ENCODE measurements around the gene PPFIA1. TPM values are rescaled to one million over a fixed set of nuclear protein-coding genes. Genes with fewer than 3 reads are reported as not detected.

Gene PPFIA1
- total RNA-seq, 1 experiment from 2014 or later = 63.4 TPM

DNA sequence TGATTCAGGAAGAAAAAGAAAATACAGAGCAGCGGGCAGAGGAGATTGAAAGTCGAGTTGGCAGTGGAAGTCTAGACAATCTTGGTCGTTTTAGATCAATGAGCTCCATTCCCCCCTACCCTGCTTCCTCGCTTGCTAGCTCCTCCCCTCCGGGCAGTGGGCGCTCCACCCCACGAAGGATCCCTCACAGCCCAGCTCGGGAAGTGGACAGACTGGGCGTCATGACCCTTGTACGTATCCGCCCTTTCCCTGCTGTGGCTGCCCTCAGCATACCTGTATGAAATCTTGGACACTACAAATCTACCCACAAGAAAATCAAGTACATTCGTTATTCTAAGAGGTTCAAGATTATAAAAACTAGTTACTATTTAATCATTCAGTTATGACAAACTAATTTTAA lies 77.7 kb downstream of the PPFIA1 start:
- Histone ChIP-seq H3K56ac (ENCODE audit: insufficient read length, low read depth, low read length) (no peak overlapping the region), H3K79me2 (ENCODE audit: insufficient read depth, low read length) (no peaks in the 10 kb centered on the region), H4K20me1 (ENCODE audit: control insufficient read depth, insufficient read depth, insufficient read length) (peaks cover 2% of the 10 kb centered on the region), H2AK5ac (ENCODE audit: insufficient read length, low read length) (no peak overlapping the region), H3K4me1 (ENCODE audit: insufficient read depth, low read length) (no peaks in the 10 kb centered on the region), H3T11ph (ENCODE audit: low read length) (no peak overlapping the region), H2BK20ac (ENCODE audit: low read depth, low read length, poor library complexity, severe bottlenecking) (no peak overlapping the region), H3K9ac (ENCODE audit: extremely low read depth, insufficient read length, low read length) (no peak overlapping the region), H3K9me3 (ENCODE audit: control insufficient read depth, low read depth, low read length) (no peaks in the 10 kb centered on the region), H2BK120ac (ENCODE audit: low read depth, low read length, poor library complexity, severe bottlenecking) (no peak overlapping the region), H4K8ac (replicated peaks; ENCODE audit: insufficient read length, low read depth, low read length) (no peak overlapping the region), H3K23me2 (ENCODE audit: insufficient read length, low read depth, low read length, poor library complexity, severe bottlenecking) (no peaks in the 10 kb centered on the region), H2BK12ac (ENCODE audit: insufficient read length, low read depth, low read length) (no peak overlapping the region), H3K27ac (ENCODE audit: insufficient read length, low read depth, low read length) (no peak overlapping the region), H3K4me2 (ENCODE audit: insufficient read depth, insufficient read length, low read length) (no peak overlapping the region), H4K91ac (ENCODE audit: insufficient read length, low read depth, low read length) (no peak overlapping the region), H3K79me1 (ENCODE audit: insufficient read depth, low read depth, low read length, poor library complexity, severe bottlenecking) (peaks cover 4% of the 10 kb centered on the region), H3K18ac (ENCODE audit: insufficient read length, low read depth, low read length) (no peak overlapping the region), H3K27me3 (ENCODE audit: insufficient read depth, low read length) (no peaks in the 10 kb centered on the region), H3K4ac (ENCODE audit: low read depth, low read length) (no peak overlapping the region), H2AFZ (ENCODE audit: low read length) (no peak overlapping the region), H2BK5ac (ENCODE audit: insufficient read length, low read length) (no peak overlapping the region), H3K14ac (ENCODE audit: insufficient read depth, low read length) (no peak overlapping the region), H4K5ac (ENCODE audit: insufficient read length, low read depth, low read length) (no peak overlapping the region), H2BK15ac (ENCODE audit: low read depth, low read length) (no peak overlapping the region), H3K23ac (ENCODE audit: insufficient read length, low read depth, low read length) (no peak overlapping the region)
- Mint-ChIP-seq H3K27ac (peak overlapping the region in 2 of 3 experiments; percentile 61 to 73; a peak in 3 of 7 replicates), H3K36me3 (ENCODE audit: insufficient read depth in 1 of 3, low read depth in 3 of 3) (peaks cover 30 to 77% (median 63%) of the 10 kb centered on the region in 3 experiments; a peak in 6 of 7 replicates), H3K4me3 (no peak overlapping the region), H3K27me3 (ENCODE audit: low read depth) (no peaks in the 10 kb centered on the region), H3K9me3 (no peaks in the 10 kb centered on the region), H3K4me1 (no peaks in the 10 kb centered on the region)
- DNase-seq = no peak
- TF ChIP-seq, protein P1, sequence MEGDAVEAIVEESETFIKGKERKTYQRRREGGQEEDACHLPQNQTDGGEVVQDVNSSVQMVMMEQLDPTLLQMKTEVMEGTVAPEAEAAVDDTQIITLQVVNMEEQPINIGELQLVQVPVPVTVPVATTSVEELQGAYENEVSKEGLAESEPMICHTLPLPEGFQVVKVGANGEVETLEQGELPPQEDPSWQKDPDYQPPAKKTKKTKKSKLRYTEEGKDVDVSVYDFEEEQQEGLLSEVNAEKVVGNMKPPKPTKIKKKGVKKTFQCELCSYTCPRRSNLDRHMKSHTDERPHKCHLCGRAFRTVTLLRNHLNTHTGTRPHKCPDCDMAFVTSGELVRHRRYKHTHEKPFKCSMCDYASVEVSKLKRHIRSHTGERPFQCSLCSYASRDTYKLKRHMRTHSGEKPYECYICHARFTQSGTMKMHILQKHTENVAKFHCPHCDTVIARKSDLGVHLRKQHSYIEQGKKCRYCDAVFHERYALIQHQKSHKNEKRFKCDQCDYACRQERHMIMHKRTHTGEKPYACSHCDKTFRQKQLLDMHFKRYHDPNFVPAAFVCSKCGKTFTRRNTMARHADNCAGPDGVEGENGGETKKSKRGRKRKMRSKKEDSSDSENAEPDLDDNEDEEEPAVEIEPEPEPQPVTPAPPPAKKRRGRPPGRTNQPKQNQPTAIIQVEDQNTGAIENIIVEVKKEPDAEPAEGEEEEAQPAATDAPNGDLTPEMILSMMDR (conservative IDR thresholded peaks at IDR 0.05) = no peak
- WGBS (ENCODE audit: extremely low coverage, insufficient read length, low lambda C conversion rate) = no CpG with 5 or more reads among the region's 12 CpGs

Data from H9 (cell line).